ENCODE measurements around the gene CD3E. TPM values are rescaled to one million over a fixed set of nuclear protein-coding genes. Genes with fewer than 3 reads are reported as not detected.

The CD3E gene
- total and polyA plus RNA-seq, 2 of the 8 experiments (the other 6 are each of a cell fraction or from before 2014, with no cell fraction given), result not detected

DNA sequence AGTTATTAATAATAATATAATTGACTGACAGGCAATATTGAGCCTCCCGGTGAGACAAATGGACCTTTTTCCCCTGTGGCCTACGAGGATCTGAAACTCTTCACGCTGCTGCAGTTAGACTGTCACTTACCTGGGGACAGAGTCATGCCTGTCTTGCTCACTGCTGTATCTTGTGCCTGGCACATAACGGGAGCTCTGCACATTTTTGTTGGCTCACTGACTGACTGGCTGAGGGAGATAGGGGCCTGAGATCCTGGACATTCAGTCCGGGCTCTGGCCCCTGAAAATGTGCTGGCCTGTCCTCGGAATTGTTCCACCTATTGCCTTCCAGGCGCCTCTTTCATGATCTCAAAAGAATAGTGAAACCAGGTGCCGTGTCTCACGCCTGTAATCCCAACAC lies 38.7 kb downstream of the CD3E start:
- Histone ChIP-seq H2BK15ac (ENCODE audit: low read length) (no peak overlapping the region), H3K27ac (ENCODE audit: low read depth, low read length) (no peak overlapping the region), H4K8ac (ENCODE audit: extremely low read depth, insufficient read depth, low read length) (no peak overlapping the region), H3K9me3 (ENCODE audit: insufficient read depth in 2 of 2, low read depth in 1 of 2, low read length in 1 of 2) (no peaks in the 10 kb centered on the region), H2BK5ac (ENCODE audit: low read depth, low read length) (no peak overlapping the region), H3K36me3 (ENCODE audit: control insufficient read depth in 2 of 4, insufficient read depth in 4 of 4, low read length in 3 of 4) (no peaks in the 10 kb centered on the region), H4K5ac (ENCODE audit: insufficient read length, low read depth, low read length) (no peak overlapping the region), H3K4me1 (replicated peaks in 1 of 4; ENCODE audit: control insufficient read depth in 3 of 4, insufficient read depth in 4 of 4, low read length in 3 of 4) (no peaks in the 10 kb centered on the region), H3K4me3 (ENCODE audit: extremely low read depth in 1 of 4, insufficient read depth in 2 of 4, low read depth in 3 of 4, low read length in 4 of 4) (no peak overlapping the region), H3K18ac (ENCODE audit: extremely low read depth, low read length) (no peak overlapping the region), H2BK20ac (ENCODE audit: low read length) (no peak overlapping the region), H3K23me2 (ENCODE audit: low read depth, low read length) (no peaks in the 10 kb centered on the region; the same call in 1 of the 2 replicates), H3K79me1 (ENCODE audit: low read depth, low read length) (no peaks in the 10 kb centered on the region; the same call in 1 of the 2 replicates), H3K9ac (replicated peaks in 1 of 4; ENCODE audit: extremely low read depth in 1 of 4, low read depth in 3 of 4, low read length in 3 of 4) (no peak overlapping the region), H2BK12ac (ENCODE audit: low read depth, low read length) (no peak overlapping the region), H3K4ac (replicated peaks; ENCODE audit: insufficient read length, low read depth, low read length) (no peak overlapping the region), H3K14ac (ENCODE audit: insufficient read length) (no peak overlapping the region), H2AK5ac (ENCODE audit: low read depth, low read length) (no peak overlapping the region), H3K56ac (replicated peaks; ENCODE audit: insufficient read length, low read depth, low read length) (no peak overlapping the region), H3K23ac (ENCODE audit: insufficient read length) (no peak overlapping the region), H3K27me3 (replicated peaks in 1 of 4; ENCODE audit: control insufficient read depth in 3 of 4, extremely low read depth in 1 of 4, insufficient read depth in 3 of 4, low read length in 3 of 4) (peaks cover 0 to under 1% (median 0%) of the 10 kb centered on the region in 4 experiments; a peak in 2 of 7 replicates), H2AFZ (ENCODE audit: low read length) (no peak overlapping the region), H3K79me2 (ENCODE audit: control insufficient read depth in 1 of 2, insufficient read depth in 2 of 2, low read length in 2 of 2) (no peaks in the 10 kb centered on the region), H4K20me1 (replicated peaks in 1 of 2; ENCODE audit: control insufficient read depth in 1 of 2, insufficient read depth in 2 of 2, low read length in 2 of 2) (no peaks in the 10 kb centered on the region), H4K91ac (replicated peaks; ENCODE audit: insufficient read length, low read length) (no peak overlapping the region), H2BK120ac (replicated peaks; ENCODE audit: low read depth, low read length) (no peak overlapping the region), H3K4me2 (ENCODE audit: insufficient read depth in 1 of 2, low read depth in 2 of 2, low read length in 2 of 2) (no peak overlapping the region)
- FAIRE-seq (no peak), DNase-seq (ENCODE audit: low read depth in 1 of 2, low spot score in 2 of 2) (no peak)
- POLR2A ChIA-PET (ENCODE audit: partially characterized antibody), result no interaction called here
- 83% methylated on average over 9 of the region's 9 CpGs; no CpG with 5 or more reads in 1 of the 2 experiments for WGBS, 2 experiments (ENCODE audit: extremely low coverage in 1 of 2, insufficient coverage in 1 of 2, insufficient read length in 1 of 2, insufficient replicate concordance in 2 of 2, low coverage in 1 of 2, low lambda C conversion rate in 2 of 2, missing lambda C conversion rate in 1 of 2)
- CTCF ChIA-PET (ENCODE audit: partially characterized antibody), result interaction anchor here (4.9 kb wide), 1 partner anchor 10 kb away, joined by 24 read pairs; no protein-coding TSS in a partner anchor
- TF ChIP-seq KDM5A (IDR thresholded peaks at IDR 0.05; ENCODE audit: low read length), result no peak
- no peak for TF ChIP-seq KDM1A (IDR thresholded peaks at IDR 0.05; ENCODE audit: borderline replicate concordance, low read length)
- TF ChIP-seq RAD21 (IDR thresholded peaks at IDR 0.05 in 1 of 2, conservative IDR thresholded peaks at IDR 0.05 in 1 of 2; ENCODE audit: low read depth in 2 of 2, low read length in 2 of 2), result no peak
- TF ChIP-seq SP1 (IDR thresholded peaks at IDR 0.05; ENCODE audit: low read depth, low read length), result no peak
- no peak for TF ChIP-seq POLR2A (IDR thresholded peaks at IDR 0.05; ENCODE audit: control extremely low read depth in 1 of 2, low read depth in 2 of 2, low read length in 2 of 2)
- TF ChIP-seq, protein P1, sequence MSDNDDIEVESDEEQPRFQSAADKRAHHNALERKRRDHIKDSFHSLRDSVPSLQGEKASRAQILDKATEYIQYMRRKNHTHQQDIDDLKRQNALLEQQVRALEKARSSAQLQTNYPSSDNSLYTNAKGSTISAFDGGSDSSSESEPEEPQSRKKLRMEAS (IDR thresholded peaks at IDR 0.05), result no peak
- TF ChIP-seq SIX5 (IDR thresholded peaks at IDR 0.05; ENCODE audit: low read depth, low read length), result no peak
- TF ChIP-seq ZNF274 (IDR thresholded peaks at IDR 0.05; ENCODE audit: borderline replicate concordance, extremely low read depth, low read length), result no peak
- no peak for TF ChIP-seq CEBPB (IDR thresholded peaks at IDR 0.05; ENCODE audit: low read depth, low read length)
- no peak for TF ChIP-seq MAFK (IDR thresholded peaks at IDR 0.05; ENCODE audit: low read depth, low read length)
- TF ChIP-seq, protein P2, sequence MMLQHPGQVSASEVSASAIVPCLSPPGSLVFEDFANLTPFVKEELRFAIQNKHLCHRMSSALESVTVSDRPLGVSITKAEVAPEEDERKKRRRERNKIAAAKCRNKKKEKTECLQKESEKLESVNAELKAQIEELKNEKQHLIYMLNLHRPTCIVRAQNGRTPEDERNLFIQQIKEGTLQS (IDR thresholded peaks at IDR 0.05; ENCODE audit: insufficient read depth, low read depth, low read length), result no peak

All from H1 (cell line).